Testis (tissue), 3 donors: ENCODE data around the gene HSD17B7. TPM values are rescaled to one million over a fixed set of nuclear protein-coding genes. Genes with fewer than 3 reads are reported as not detected.
"Not testable (repeated sequence)": the region's sequence is repeated elsewhere in the genome, so short reads cannot be mapped to it uniquely, and the experiment has no call there.

ENCODE experiments used
- DNase-seq: peaks from one replicate; pipeline ENCODE4 v3.0.0-alpha.2; 2019
- H3K27ac ChIP-seq, 2 donors: fragments of 200-600 bp; sonication (generic); one replicate each; pipeline ENCODE4 v1.5.1; 2019
- H3K27me3 ChIP-seq: fragments of 200-600 bp; sonication (generic); one replicate; pipeline ENCODE4 v1.5.1; 2019
- H3K36me3 ChIP-seq: fragments of 200-600 bp; sonication (generic); one replicate; pipeline ENCODE4 v1.5.1; 2017; ENCODE audit warnings: low read depth; ENCODE audit errors: missing control alignments
- H3K4me1 ChIP-seq: fragments of 200-600 bp; sonication (generic); one replicate; pipeline ENCODE4 v1.5.1; 2019
- H3K4me3 ChIP-seq, 2 donors: fragments of 200-600 bp; sonication (generic); one replicate each; pipeline ENCODE4 v1.5.1; 2017 to 2019
- H3K9me3 ChIP-seq: fragments of 200-600 bp; sonication (generic); one replicate; pipeline ENCODE4 v1.5.1; 2017
- POLR2A ChIP-seq: fragments of 450-650 bp; IDR thresholded peaks from one replicate; pipeline ENCODE4 v1.6.1; 2017; ENCODE audit warnings: antibody characterized with exemption, mild to moderate bottlenecking, moderate library complexity
- WGBS, 2 donors: methylation state at CpG; one replicate each; pipeline ENCODE4 v1.1.5; 2018; 5-methylcytosine and 5-hydroxymethylcytosine counted together
- intact Hi-C: fragments of 100-400 bp; cut with DNase I; formaldehyde crosslinking; loops from one replicate; pipeline ENCODE4 v1.15.1; 2023; ENCODE audit warnings: low total_unique reads
- polyA plus RNA-seq: library from polyadenylated mRNA; stranded (reverse); fragments of 350-450 nt; fragmentation: Illumina TruSeq; extraction: RNeasy Lipid Tissue Mini Kit (QIAGEN cat#74804); gene quantifications from one replicate; pipeline ENCODE4 v1.2.3, GENCODE V29; 2014; ENCODE audit warnings: low read depth, low replicate concordance; ENCODE audit not compliant: insufficient read depth
- total RNA-seq, 2 donors: library from RNA; depleted of rRNA; stranded (reverse); fragments of >200 nt; gene quantifications; one replicate each; pipeline ENCODE4 v1.2.3, GENCODE V29; 2016
- TF ChIP-seq, protein P1 (sequence below), 3 experiments: fragments of 450-650 bp in 2 of 3; fragments of 200-600 bp in 1 of 3; sonication (generic) in 1 of 3; IDR thresholded peaks; one replicate each; pipeline ENCODE4 v1.5.1; 2016 to 2019; ENCODE audit warnings: antibody characterized with exemption in 3 of 3, mild to moderate bottlenecking in 2 of 3, moderate library complexity in 1 of 3

HSD17B7 gene
- total and polyA plus RNA-seq, 3 donors from 2014 or later: 7.9 to 10.7 (median 9.8) TPM

- H3K4me3 ChIP-seq, H3K36me3 ChIP-seq, H3K9me3 ChIP-seq, H3K27me3 ChIP-seq, intact Hi-C loops, H3K4me1 ChIP-seq, H3K27ac ChIP-seq: not testable (repeated sequence)
- WGBS, 2 donors: 58 to 62% methylated on average over 6 of the region's 6 CpGs
- peak; percentile 82 for DNase-seq
- TF ChIP-seq, protein P1, sequence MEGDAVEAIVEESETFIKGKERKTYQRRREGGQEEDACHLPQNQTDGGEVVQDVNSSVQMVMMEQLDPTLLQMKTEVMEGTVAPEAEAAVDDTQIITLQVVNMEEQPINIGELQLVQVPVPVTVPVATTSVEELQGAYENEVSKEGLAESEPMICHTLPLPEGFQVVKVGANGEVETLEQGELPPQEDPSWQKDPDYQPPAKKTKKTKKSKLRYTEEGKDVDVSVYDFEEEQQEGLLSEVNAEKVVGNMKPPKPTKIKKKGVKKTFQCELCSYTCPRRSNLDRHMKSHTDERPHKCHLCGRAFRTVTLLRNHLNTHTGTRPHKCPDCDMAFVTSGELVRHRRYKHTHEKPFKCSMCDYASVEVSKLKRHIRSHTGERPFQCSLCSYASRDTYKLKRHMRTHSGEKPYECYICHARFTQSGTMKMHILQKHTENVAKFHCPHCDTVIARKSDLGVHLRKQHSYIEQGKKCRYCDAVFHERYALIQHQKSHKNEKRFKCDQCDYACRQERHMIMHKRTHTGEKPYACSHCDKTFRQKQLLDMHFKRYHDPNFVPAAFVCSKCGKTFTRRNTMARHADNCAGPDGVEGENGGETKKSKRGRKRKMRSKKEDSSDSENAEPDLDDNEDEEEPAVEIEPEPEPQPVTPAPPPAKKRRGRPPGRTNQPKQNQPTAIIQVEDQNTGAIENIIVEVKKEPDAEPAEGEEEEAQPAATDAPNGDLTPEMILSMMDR (IDR thresholded peaks at IDR 0.05): peak; percentile 31 to 57 (median 35)
Observed at GRCh38 chr1:162799995-162800830, 9.7 kb downstream of the HSD17B7 start.

- H3K36me3 ChIP-seq, DNase-seq, H3K4me3 ChIP-seq, H3K9me3 ChIP-seq, intact Hi-C loops, H3K4me1 ChIP-seq, H3K27ac ChIP-seq, H3K27me3 ChIP-seq: not testable (repeated sequence)
- WGBS, 2 donors: 100% methylated on average over 2 of the region's 2 CpGs
Observed at GRCh38 chr1:162807503-162807902, 17.0 kb downstream of the HSD17B7 start.

DNA sequence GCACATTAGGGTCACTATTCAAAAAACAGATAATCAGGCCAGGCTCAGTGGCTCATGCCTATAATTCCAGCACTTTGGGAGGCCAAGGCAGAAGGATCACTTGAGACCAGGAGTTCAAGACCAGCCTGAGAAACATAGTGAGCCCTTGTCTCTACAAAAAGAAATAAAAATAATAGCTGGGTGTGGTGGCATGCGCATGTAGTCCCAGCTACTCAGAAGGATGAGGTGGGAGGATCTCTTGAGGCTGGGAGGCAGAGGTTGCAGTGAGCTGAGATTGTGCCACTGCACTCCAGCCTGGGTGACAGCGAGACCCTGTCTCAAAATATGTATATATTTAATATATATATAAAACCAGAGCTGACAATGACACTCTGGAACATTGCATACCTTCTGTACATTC, 21.9 kb downstream of the HSD17B7 start:
- DNase-seq, H3K27me3 ChIP-seq, H3K27ac ChIP-seq, intact Hi-C loops, H3K4me3 ChIP-seq, H3K36me3 ChIP-seq, H3K4me1 ChIP-seq, H3K9me3 ChIP-seq: not testable (repeated sequence)
- WGBS, 2 donors: 95 to 98% methylated on average over 2 of the region's 2 CpGs

- DNase-seq, H3K4me3 ChIP-seq, H3K9me3 ChIP-seq, H3K36me3 ChIP-seq, H3K27me3 ChIP-seq, intact Hi-C loops, H3K4me1 ChIP-seq, H3K27ac ChIP-seq: not testable (repeated sequence)
- 67 to 76% methylated on average over 2 of the region's 2 CpGs for WGBS, 2 donors
Observed at GRCh38 chr1:162818136-162818535, 27.6 kb downstream of the HSD17B7 start.

- H3K27me3 ChIP-seq, H3K27ac ChIP-seq, DNase-seq, intact Hi-C loops, H3K4me3 ChIP-seq, H3K36me3 ChIP-seq, H3K9me3 ChIP-seq, H3K4me1 ChIP-seq: not testable (repeated sequence)
- WGBS, 2 donors: 93% methylated on average over 1 of the region's 1 CpG
Observed at GRCh38 chr1:162818666-162819065, 28.2 kb downstream of the HSD17B7 start.

DNA sequence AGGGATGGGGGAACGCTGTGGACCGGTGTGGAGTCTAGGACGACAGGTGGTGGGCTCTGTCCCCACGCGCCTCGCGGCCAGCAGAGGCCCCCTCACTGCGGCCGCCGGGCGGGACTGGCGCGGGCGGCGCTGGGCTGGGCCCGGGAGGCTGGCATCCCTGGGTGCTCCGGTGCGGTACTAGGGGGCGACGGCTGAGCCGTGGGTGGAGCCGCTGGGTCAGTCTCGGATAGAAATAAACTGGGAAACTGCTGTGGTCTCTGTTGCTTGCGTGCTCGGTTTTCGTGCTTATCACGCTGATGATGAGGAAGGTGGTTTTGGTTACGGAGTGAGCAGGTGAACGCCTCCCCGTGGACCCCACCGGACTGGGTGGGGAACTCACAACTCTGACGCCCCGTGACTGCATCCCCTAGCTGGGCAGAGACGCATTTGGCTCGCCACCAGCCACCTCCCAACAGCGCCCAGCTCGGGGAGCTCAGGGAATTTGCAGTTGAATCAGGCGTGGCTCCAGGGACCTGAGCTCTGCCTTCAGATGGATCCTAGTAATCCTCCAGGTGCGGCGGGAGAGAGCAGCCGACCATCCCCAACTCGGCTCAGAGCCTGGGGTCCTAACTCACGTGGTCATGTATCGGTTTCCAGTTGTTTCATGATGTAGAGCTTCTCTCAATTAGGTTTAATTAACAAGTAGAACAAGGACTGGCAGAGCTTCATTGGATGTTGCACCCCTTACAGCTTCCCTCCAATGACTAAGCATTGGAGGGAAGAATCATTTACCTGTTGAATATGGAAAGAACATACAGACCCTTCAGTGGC, 32.1 kb downstream of the HSD17B7 start:
- no peak for TF ChIP-seq POLR2A
- TF ChIP-seq, protein P1 (IDR thresholded peaks at IDR 0.05): no peak
- H3K36me3 ChIP-seq: no peaks in the 10 kb centered on the region
- DNase-seq: peak; percentile 53
- 5 to 8% methylated on average over 26 to 44 of the region's 44 CpGs for whole genome bisulfite sequencing, 2 donors
- H3K9me3 ChIP-seq: no peaks in the 10 kb centered on the region
- no peak overlapping the region for H3K27ac ChIP-seq
- no peaks in the 10 kb centered on the region for H3K27me3 ChIP-seq
- intact Hi-C loops: no loop called here
- H3K4me3 ChIP-seq: peak overlapping the region; percentile 36 to 57
- no peaks in the 10 kb centered on the region for H3K4me1 ChIP-seq
